ENCODE results near the gene ZIC1. TPM values are rescaled to one million over a fixed set of nuclear protein-coding genes. Genes with fewer than 3 reads are reported as not detected.

ZIC1 gene
- total and polyA plus RNA-seq, 9 of the 15 experiments (the other 6 are each of a cell fraction or from before 2014, with no cell fraction given), result 0.21 to 0.42 TPM; not detected in 7

DNA sequence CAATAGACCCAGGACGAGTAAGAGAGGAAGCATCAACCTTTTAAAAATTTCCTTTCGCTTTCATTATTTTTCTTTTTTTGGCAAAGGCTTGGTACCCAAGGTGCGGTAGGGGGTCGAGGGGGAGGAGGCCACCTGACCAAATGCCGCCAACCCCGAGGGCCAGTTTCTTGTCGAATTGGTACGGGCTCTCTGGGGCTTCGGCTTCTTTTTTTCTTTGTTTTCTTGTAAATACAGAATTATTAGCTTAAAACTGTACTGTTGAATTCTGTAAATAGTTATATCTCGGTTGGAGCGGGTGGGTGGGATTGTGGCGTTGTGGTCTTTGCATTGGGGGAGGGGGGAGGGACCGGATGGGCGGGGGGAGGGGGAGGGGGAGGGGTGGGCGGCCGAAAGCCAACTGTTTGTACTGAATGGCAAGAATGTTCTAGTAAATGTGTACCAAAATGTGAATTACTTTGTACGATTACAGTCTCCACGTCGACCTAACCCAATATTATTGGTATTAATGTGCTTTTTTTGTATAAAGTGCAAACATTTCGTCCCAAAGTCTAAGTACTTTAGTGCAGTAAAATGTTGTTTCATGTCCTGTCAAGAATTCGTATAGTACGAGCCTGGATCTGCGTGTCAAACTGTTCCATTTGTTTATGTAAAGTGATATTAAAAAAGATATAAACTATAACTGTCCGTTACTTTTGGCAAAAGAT is 4.7 kb downstream of the ZIC1 start:
- H2AFZ ChIP-seq (ENCODE audit: low read depth, low read length), result no peak overlapping the region

DNA sequence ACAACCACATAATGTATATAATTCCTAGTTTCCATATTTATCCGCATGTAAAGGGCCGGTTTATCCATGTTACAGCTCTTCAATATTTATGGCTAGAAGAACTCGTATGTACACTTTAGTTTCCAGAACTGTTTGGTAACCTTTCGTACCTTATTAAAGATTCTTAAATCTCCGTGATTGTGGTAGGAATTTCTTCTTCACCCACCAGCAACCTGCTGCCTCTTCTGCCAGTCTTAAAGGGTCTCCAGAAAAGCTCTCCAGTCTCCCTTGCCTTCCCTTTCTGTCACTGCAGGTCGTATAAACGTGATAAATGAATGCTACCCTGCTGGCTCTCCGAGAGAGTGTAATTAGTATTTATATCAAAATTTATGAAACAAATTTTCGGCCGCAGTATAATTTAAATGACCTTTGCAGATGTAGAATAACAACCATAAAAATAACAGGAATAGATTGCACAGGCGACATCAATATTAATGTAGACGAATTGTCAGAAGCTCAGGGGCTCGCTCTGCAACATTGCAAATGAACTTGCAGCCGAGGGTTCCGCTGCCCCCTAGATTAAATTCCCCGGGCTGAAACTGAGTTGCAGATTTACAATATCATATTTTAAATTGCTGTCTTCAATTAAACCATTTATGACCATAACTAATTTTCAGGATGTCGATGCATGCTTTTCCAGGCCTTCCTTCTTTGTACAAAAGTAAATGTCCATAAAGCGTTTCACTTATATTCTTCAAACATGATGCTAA is 5.4 kb downstream of the ZIC1 start:
- in situ Hi-C loops (cut with MboI), result no loop called here
- no TSS peak for BruUV-seq (replicated peaks)

More for the DNA sequence above, 4.7 kb downstream of the ZIC1 start:
- ATAC-seq (no peak), FAIRE-seq (no peak), DNase-seq (ENCODE audit: extremely low read depth in 1 of 4, low spot score in 3 of 4) (no peak)
- intact Hi-C loops (cut with micrococcal nuclease) (no loop called here), in situ Hi-C loops (cut with MboI) (no loop called here)
- H4K20me1 ChIP-seq (replicated peaks; ENCODE audit: control insufficient read depth, insufficient read depth, low read length), result no peaks in the 10 kb centered on the region
- 5% methylated on average over 18 of the region's 24 CpGs for WGBS (ENCODE audit: insufficient coverage, low coverage, missing lambda C conversion rate)
- ChIA-PET CTCF (ENCODE audit: low intra/inter-chr PET ratio) (no interaction called here), POLR2A (no interaction called here)
- peaks cover 0 to 5% of the 10 kb centered on the region in 2 experiments; a peak in 2 of 5 replicates for H3K4me1 ChIP-seq (replicated peaks in 1 of 2; ENCODE audit: control insufficient read depth in 2 of 2, insufficient read depth in 2 of 2, low read length in 2 of 2)
- H3K27ac ChIP-seq (ENCODE audit: extremely low read depth, low read depth, low read length), result no peak overlapping the region
- H3K9ac ChIP-seq (ENCODE audit: insufficient read depth in 1 of 2, low read depth in 2 of 2, low read length in 2 of 2), result no peak overlapping the region
- no peak overlapping the region for H3K4me3 ChIP-seq
- no peaks in the 10 kb centered on the region for H3K9me1 ChIP-seq (ENCODE audit: control insufficient read depth, insufficient read depth, low read length)
- H3K27me3 ChIP-seq (ENCODE audit: control insufficient read depth in 2 of 2, insufficient read depth in 2 of 2, low read length in 2 of 2), result peaks cover 3 to 24% of the 10 kb centered on the region in 2 experiments; a peak in 2 of 5 replicates
- no peaks in the 10 kb centered on the region for H3K36me3 ChIP-seq (ENCODE audit: control insufficient read depth, insufficient read depth, low read length)
- BruUV-seq (replicated peaks), result no TSS peak
- H3K4me2 ChIP-seq (ENCODE audit: insufficient read depth, low read length), result no peak overlapping the region
- H3K79me2 ChIP-seq (ENCODE audit: control insufficient read depth, insufficient read depth, low read length), result no peaks in the 10 kb centered on the region
- no peaks in the 10 kb centered on the region for H3K9me3 ChIP-seq (replicated peaks; ENCODE audit: control insufficient read depth, insufficient read depth, low read depth, low read length)
- TF ChIP-seq HSF4 (CRISPR knock-in tag; IDR thresholded peaks at IDR 0.05; ENCODE audit: borderline replicate concordance), result no peak

More for the DNA sequence above, 5.4 kb downstream of the ZIC1 start:
- ChIA-PET POLR2A (no interaction called here), CTCF (ENCODE audit: low intra/inter-chr PET ratio) (no interaction called here)
- H2AFZ ChIP-seq (ENCODE audit: low read depth, low read length), result no peak overlapping the region
- H3K79me2 ChIP-seq (ENCODE audit: control insufficient read depth, insufficient read depth, low read length), result no peaks in the 10 kb centered on the region
- under 1% methylated on average over 18 of the region's 18 CpGs for WGBS (ENCODE audit: insufficient coverage, low coverage, missing lambda C conversion rate)
- H3K9me1 ChIP-seq (ENCODE audit: control insufficient read depth, insufficient read depth, low read length), result no peaks in the 10 kb centered on the region
- H3K4me3 ChIP-seq, result no peak overlapping the region
- H3K36me3 ChIP-seq (ENCODE audit: control insufficient read depth, insufficient read depth, low read length), result no peaks in the 10 kb centered on the region
- FAIRE-seq (no peak), ATAC-seq (no peak), DNase-seq (ENCODE audit: extremely low read depth in 1 of 4, low spot score in 3 of 4) (no peak)
- no peaks in the 10 kb centered on the region for H3K9me3 ChIP-seq (replicated peaks; ENCODE audit: control insufficient read depth, insufficient read depth, low read depth, low read length)
- H3K9ac ChIP-seq (ENCODE audit: insufficient read depth in 1 of 2, low read depth in 2 of 2, low read length in 2 of 2), result no peak overlapping the region
- H3K27ac ChIP-seq (ENCODE audit: extremely low read depth, low read depth, low read length), result no peak overlapping the region
- no peak for TF ChIP-seq ESRRB (CRISPR knock-in tag; IDR thresholded peaks at IDR 0.05; ENCODE audit: borderline replicate concordance)
- no peak for TF ChIP-seq ZKSCAN3 (CRISPR knock-in tag; IDR thresholded peaks at IDR 0.05)
- TF ChIP-seq, protein P1, sequence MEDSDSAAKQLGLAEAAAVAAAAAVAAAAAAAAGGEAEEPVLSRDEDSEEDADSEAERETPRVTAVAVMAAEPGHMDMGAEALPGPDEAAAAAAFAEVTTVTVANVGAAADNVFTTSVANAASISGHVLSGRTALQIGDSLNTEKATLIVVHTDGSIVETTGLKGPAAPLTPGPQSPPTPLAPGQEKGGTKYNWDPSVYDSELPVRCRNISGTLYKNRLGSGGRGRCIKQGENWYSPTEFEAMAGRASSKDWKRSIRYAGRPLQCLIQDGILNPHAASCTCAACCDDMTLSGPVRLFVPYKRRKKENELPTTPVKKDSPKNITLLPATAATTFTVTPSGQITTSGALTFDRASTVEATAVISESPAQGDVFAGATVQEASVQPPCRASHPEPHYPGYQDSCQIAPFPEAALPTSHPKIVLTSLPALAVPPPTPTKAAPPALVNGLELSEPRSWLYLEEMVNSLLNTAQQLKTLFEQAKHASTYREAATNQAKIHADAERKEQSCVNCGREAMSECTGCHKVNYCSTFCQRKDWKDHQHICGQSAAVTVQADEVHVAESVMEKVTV (CRISPR knock-in tag; IDR thresholded peaks at IDR 0.05), result no peak
- TF ChIP-seq ZNF644 (tag; IDR thresholded peaks at IDR 0.05; ENCODE audit: low read depth), result no peak
- TF ChIP-seq, protein P2, sequence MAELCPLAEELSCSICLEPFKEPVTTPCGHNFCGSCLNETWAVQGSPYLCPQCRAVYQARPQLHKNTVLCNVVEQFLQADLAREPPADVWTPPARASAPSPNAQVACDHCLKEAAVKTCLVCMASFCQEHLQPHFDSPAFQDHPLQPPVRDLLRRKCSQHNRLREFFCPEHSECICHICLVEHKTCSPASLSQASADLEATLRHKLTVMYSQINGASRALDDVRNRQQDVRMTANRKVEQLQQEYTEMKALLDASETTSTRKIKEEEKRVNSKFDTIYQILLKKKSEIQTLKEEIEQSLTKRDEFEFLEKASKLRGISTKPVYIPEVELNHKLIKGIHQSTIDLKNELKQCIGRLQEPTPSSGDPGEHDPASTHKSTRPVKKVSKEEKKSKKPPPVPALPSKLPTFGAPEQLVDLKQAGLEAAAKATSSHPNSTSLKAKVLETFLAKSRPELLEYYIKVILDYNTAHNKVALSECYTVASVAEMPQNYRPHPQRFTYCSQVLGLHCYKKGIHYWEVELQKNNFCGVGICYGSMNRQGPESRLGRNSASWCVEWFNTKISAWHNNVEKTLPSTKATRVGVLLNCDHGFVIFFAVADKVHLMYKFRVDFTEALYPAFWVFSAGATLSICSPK (IDR thresholded peaks at IDR 0.05; ENCODE audit: borderline replicate concordance), result no peak
- H4K20me1 ChIP-seq (replicated peaks; ENCODE audit: control insufficient read depth, insufficient read depth, low read length), result no peaks in the 10 kb centered on the region
- intact Hi-C loops (cut with micrococcal nuclease), result no loop called here
- peaks cover 3 to 31% of the 10 kb centered on the region in 2 experiments; a peak in 2 of 5 replicates for H3K27me3 ChIP-seq (ENCODE audit: control insufficient read depth in 2 of 2, insufficient read depth in 2 of 2, low read length in 2 of 2)
- H3K4me1 ChIP-seq (replicated peaks in 1 of 2; ENCODE audit: control insufficient read depth in 2 of 2, insufficient read depth in 2 of 2, low read length in 2 of 2), result peaks cover 0 to 12% of the 10 kb centered on the region in 2 experiments; a peak in 2 of 5 replicates
- H3K4me2 ChIP-seq (ENCODE audit: insufficient read depth, low read length), result no peak overlapping the region
